Measurements from ENCODE around the gene SMIM23. TPM values are rescaled to one million over a fixed set of nuclear protein-coding genes. Genes with fewer than 3 reads are reported as not detected.

Gene SMIM23
- total RNA-seq, 1 donor from 2014 or later = not detected

GRCh38 chr5:171806976-171807747 lies 21.5 kb downstream of the SMIM23 start:
- ATAC-seq (no peak), DNase-seq (ENCODE audit: missing footprints) (no peak)
- intact Hi-C loops (cut with DNase I) = no loop called here

- ATAC-seq = no peak
- no peak for DNase-seq (ENCODE audit: missing footprints)
- intact Hi-C loops (cut with DNase I) = no loop called here
Observed at GRCh38 chr5:171808453-171808852, 22.8 kb downstream of the SMIM23 start.

GRCh38 chr5:171808951-171809350 lies 23.3 kb downstream of the SMIM23 start:
- intact Hi-C loops (cut with DNase I) = no loop called here
- no peak for DNase-seq (ENCODE audit: missing footprints)
- no peak for ATAC-seq

GRCh38 chr5:171810227-171810626 lies 24.6 kb downstream of the SMIM23 start:
- intact Hi-C loops (cut with DNase I) = no loop called here
- peak; percentile 83 for ATAC-seq
- DNase-seq (ENCODE audit: missing footprints) = no peak

GRCh38 chr5:171813270-171813669 lies 27.7 kb downstream of the SMIM23 start:
- ATAC-seq (no peak), DNase-seq (ENCODE audit: missing footprints) (no peak)
- intact Hi-C loops (cut with DNase I) = no loop called here

- intact Hi-C loops (cut with DNase I) = no loop called here
- DNase-seq (ENCODE audit: missing footprints) = no peak
- peak; percentile 51 for ATAC-seq
Observed at GRCh38 chr5:171813813-171814490, 28.3 kb downstream of the SMIM23 start.

- DNase-seq (ENCODE audit: missing footprints) (no peak), ATAC-seq (no peak)
- intact Hi-C loops (cut with DNase I) = no loop called here
Observed at GRCh38 chr5:171816666-171817065, 31.0 kb downstream of the SMIM23 start.

GRCh38 chr5:171820561-171820960 lies 34.9 kb downstream of the SMIM23 start:
- DNase-seq (ENCODE audit: missing footprints) (no peak), ATAC-seq (no peak)
- intact Hi-C loops (cut with DNase I) = no loop called here

GRCh38 chr5:171821286-171821685 lies 35.7 kb downstream of the SMIM23 start:
- ATAC-seq (no peak), DNase-seq (ENCODE audit: missing footprints) (no peak)
- intact Hi-C loops (cut with DNase I) = no loop called here

- ATAC-seq (no peak), DNase-seq (ENCODE audit: missing footprints) (no peak)
- intact Hi-C loops (cut with DNase I) = no loop called here
Observed at GRCh38 chr5:171823269-171823668, 37.7 kb downstream of the SMIM23 start.

GRCh38 chr5:171825051-171825450 lies 39.4 kb downstream of the SMIM23 start:
- intact Hi-C loops (cut with DNase I) = no loop called here
- ATAC-seq (no peak), DNase-seq (ENCODE audit: missing footprints) (no peak)

GRCh38 chr5:171826132-171826531 lies 40.5 kb downstream of the SMIM23 start:
- DNase-seq (ENCODE audit: missing footprints) (no peak), ATAC-seq (no peak)
- intact Hi-C loops (cut with DNase I) = no loop called here

GRCh38 chr5:171827162-171827561 lies 41.5 kb downstream of the SMIM23 start:
- intact Hi-C loops (cut with DNase I) = no loop called here
- DNase-seq (ENCODE audit: missing footprints) = no peak
- no peak for ATAC-seq

- DNase-seq (ENCODE audit: missing footprints) (no peak), ATAC-seq (no peak)
- intact Hi-C loops (cut with DNase I) = no loop called here
Observed at GRCh38 chr5:171830686-171831085, 45.1 kb downstream of the SMIM23 start.

- ATAC-seq (no peak), DNase-seq (ENCODE audit: missing footprints) (no peak)
Observed at GRCh38 chr5:171832775-171833174, 47.2 kb downstream of the SMIM23 start.

GRCh38 chr5:171834461-171834860 lies 48.8 kb downstream of the SMIM23 start:
- DNase-seq (ENCODE audit: missing footprints) (no peak), ATAC-seq (no peak)
- intact Hi-C loops (cut with DNase I) = no loop called here

More at GRCh38 chr5:171832775-171833174, 47.2 kb downstream of the SMIM23 start:
- intact Hi-C loops (cut with DNase I) = no loop called here

- intact Hi-C loops (cut with DNase I) = no loop called here
- no peak for ATAC-seq
- no peak for DNase-seq (ENCODE audit: missing footprints)
Observed at GRCh38 chr5:171835066-171835465, 49.4 kb downstream of the SMIM23 start.

- intact Hi-C loops (cut with DNase I) = no loop called here
- ATAC-seq = no peak
- no peak for DNase-seq (ENCODE audit: missing footprints)
Observed at GRCh38 chr5:171837522-171837921, 51.9 kb downstream of the SMIM23 start.

GRCh38 chr5:171838066-171838465 lies 52.4 kb downstream of the SMIM23 start:
- ATAC-seq (no peak), DNase-seq (ENCODE audit: missing footprints) (no peak)
- intact Hi-C loops (cut with DNase I) = no loop called here

- ATAC-seq (no peak), DNase-seq (ENCODE audit: missing footprints) (no peak)
- intact Hi-C loops (cut with DNase I) = no loop called here
Observed at GRCh38 chr5:171839112-171839511, 53.5 kb downstream of the SMIM23 start.

Measured in Right ventricle myocardium inferior (tissue), 1 donor.